GM23248 (cell line): Measurements from ENCODE around the gene STIM2.

Source experiments
- EZH2 ChIP-seq: fragments of 200-600 bp; sonication (generic); IDR thresholded peaks from 2 replicates; pipeline ENCODE4 v1.6.1; 2018; ENCODE audit warnings: antibody characterized with exemption, mild to moderate bottlenecking; ENCODE audit not compliant: insufficient read depth, poor library complexity, severe bottlenecking
- EZH2phosphoT487 ChIP-seq: fragments of 200-600 bp; sonication (generic); IDR thresholded peaks from 2 replicates; pipeline ENCODE4 v1.6.1; 2018; ENCODE audit warnings: antibody characterized with exemption, moderate library complexity, mild to moderate bottlenecking, low read depth; ENCODE audit not compliant: insufficient read depth

- TF ChIP-seq EZH2 (no peak), EZH2phosphoT487 (no peak)
Measured at GRCh38 chr4:26813698-26814097, 46.9 kb upstream of the STIM2 start.
